Stimulated activated CD8-positive, alpha-beta memory T cell treated with anti-CD3 and anti-CD28 coated beads, Interleukin-7, amount 100 ng/mL, for 48 hours (primary cell): ENCODE data around the gene MICAL3.

Experiments used
- DNase-seq, 2 donors: peaks; one replicate each; pipeline ENCODE4 v3.0.0-alpha.2; 2020; ENCODE audit warnings: low read depth in 1 of 2; ENCODE audit errors: extremely low read depth in 1 of 2

MICAL3 gene

GRCh38 chr22:17823964-17824363 is 200.4 kb downstream of the MICAL3 start:
- DNase-seq, result no peak

- no peak for DNase-seq
These were observed 201.1 kb downstream of the MICAL3 start for GRCh38 chr22:17823226-17823625.

- DNase-seq, result no peak
These were observed 202.3 kb downstream of the MICAL3 start for GRCh38 chr22:17822087-17822486.

GRCh38 chr22:17820879-17821439 is 203.4 kb downstream of the MICAL3 start:
- DNase-seq, result no peak

GRCh38 chr22:17818649-17819048 is 205.7 kb downstream of the MICAL3 start:
- DNase-seq, result no peak

- no peak for DNase-seq
These were observed 206.2 kb downstream of the MICAL3 start for GRCh38 chr22:17818180-17818579.

- no peak for DNase-seq
These were observed 206.8 kb downstream of the MICAL3 start for GRCh38 chr22:17817511-17818065.

GRCh38 chr22:17817079-17817478 is 207.3 kb downstream of the MICAL3 start:
- no peak for DNase-seq

- no peak for DNase-seq
These were observed 207.7 kb downstream of the MICAL3 start for GRCh38 chr22:17816649-17817048.

- no peak for DNase-seq
These were observed 208.6 kb downstream of the MICAL3 start for GRCh38 chr22:17815703-17816254.

GRCh38 chr22:17814830-17815229 is 209.5 kb downstream of the MICAL3 start:
- DNase-seq, result no peak

GRCh38 chr22:17814084-17814483 is 210.3 kb downstream of the MICAL3 start:
- DNase-seq, result no peak

- DNase-seq, result no peak
These were observed 213.2 kb downstream of the MICAL3 start for GRCh38 chr22:17811119-17811518.

GRCh38 chr22:17810570-17811116 is 213.7 kb downstream of the MICAL3 start:
- no peak for DNase-seq

- DNase-seq, result no peak
These were observed 215.5 kb downstream of the MICAL3 start for GRCh38 chr22:17808693-17809403.

- DNase-seq, result no peak
These were observed 216.6 kb downstream of the MICAL3 start for GRCh38 chr22:17807578-17808410.

GRCh38 chr22:17807086-17807485 is 217.3 kb downstream of the MICAL3 start:
- DNase-seq, result no peak

- no peak for DNase-seq
These were observed 217.9 kb downstream of the MICAL3 start for GRCh38 chr22:17806437-17806836.

GRCh38 chr22:17804331-17805080 is 219.9 kb downstream of the MICAL3 start:
- no peak for DNase-seq

- no peak for DNase-seq
These were observed 220.6 kb downstream of the MICAL3 start for GRCh38 chr22:17803609-17804270.
